NCI-H2081 treated with DMSO at 0.1 percent for 48 hours (cell line): ENCODE data around the gene ACHE.

Source experiments
- DNase-seq: peaks from one replicate; lab custom pipeline; 2025; lab: John Stamatoyannopoulos, UW

Gene ACHE

GRCh38 chr7:100884736-100885439, 10.8 kb downstream of the ACHE start:
- DNase-seq = no peak

- DNase-seq = no peak
Measured at GRCh38 chr7:100882785-100883526, 12.7 kb downstream of the ACHE start.

GRCh38 chr7:100882201-100882600, 13.5 kb downstream of the ACHE start:
- no peak for DNase-seq

GRCh38 chr7:100881136-100881535, 14.6 kb downstream of the ACHE start:
- no peak for DNase-seq

DNA sequence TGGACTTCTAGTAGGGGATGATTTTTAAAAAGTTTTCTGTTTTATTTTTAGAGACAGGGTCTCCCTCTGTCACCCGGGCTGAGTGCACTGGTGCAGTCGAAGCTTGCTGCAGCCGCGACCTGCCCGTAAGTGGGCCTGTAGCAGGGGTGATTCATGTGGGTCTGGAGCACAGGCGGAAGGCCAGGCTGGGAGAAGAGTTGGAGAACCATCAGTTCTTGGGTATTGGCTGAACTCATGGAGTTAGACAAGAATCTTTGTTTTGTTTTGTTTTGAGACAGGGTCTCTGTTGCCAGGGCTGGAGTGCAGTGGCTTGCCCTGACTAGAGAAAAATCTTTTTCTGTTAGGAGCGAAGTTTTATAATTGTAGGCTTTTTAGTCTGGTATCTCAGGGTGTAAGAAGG, 15.0 kb downstream of the ACHE start:
- no peak for DNase-seq

GRCh38 chr7:100879685-100880261, 15.9 kb downstream of the ACHE start:
- DNase-seq = no peak

DNA sequence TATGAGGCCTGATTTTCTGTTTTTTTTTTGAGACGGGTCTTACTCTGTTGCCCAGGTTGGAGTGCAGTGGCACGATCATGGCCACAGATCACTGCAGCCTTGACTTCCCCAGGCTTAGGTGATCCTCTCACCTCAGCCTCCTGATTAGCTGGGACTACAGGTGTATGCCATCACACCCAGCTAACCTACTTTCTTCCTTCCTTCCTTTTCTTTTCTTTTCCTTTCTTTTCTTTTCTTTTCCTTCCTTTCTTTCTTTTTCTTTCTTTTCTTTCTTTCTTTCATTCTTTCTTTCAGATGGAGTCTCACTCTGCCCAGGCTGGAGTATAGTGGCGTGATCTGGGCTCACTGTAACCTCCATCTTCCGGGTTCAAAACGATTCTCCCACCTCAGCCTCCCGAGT, 17.0 kb downstream of the ACHE start:
- DNase-seq = no peak

DNA sequence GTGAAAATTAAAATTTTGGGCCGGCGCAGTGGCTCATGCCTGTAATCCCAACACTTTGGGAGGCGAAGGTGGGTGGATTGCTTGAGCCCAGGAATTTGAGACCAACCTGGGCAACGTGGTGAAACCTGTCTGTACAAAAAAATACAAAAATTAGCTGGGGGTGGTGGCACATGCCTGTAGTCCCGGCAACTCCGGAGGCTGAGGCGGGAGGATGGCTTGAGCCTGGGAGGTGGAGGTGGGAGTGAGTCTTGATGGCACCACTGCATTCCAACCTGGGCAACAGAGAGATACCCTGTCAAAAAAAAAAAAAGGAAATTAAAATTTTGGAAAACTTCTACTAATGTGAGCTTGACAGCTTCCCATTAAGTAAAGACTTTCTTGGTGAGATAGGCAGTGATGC, 17.7 kb downstream of the ACHE start:
- DNase-seq = no peak

DNA sequence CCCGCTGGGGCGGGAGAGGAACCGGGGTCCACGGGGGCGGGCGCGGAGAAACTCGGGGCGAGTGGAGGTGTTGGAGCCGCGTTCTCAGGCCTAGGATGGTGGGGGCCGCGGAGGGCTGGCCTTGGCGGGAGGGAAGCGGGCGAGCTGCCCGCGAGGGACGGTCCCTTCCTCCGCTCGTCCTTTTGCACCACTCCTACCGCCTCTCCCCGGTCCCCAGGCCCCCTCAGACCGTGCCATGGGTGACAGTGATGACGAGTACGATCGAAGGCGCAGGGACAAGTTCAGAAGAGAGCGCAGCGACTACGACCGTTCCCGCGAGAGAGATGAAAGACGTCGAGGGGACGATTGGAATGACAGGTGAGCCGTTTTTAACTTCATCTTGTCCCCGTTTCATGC, 20.3 kb downstream of the ACHE start:
- no peak for DNase-seq

DNA sequence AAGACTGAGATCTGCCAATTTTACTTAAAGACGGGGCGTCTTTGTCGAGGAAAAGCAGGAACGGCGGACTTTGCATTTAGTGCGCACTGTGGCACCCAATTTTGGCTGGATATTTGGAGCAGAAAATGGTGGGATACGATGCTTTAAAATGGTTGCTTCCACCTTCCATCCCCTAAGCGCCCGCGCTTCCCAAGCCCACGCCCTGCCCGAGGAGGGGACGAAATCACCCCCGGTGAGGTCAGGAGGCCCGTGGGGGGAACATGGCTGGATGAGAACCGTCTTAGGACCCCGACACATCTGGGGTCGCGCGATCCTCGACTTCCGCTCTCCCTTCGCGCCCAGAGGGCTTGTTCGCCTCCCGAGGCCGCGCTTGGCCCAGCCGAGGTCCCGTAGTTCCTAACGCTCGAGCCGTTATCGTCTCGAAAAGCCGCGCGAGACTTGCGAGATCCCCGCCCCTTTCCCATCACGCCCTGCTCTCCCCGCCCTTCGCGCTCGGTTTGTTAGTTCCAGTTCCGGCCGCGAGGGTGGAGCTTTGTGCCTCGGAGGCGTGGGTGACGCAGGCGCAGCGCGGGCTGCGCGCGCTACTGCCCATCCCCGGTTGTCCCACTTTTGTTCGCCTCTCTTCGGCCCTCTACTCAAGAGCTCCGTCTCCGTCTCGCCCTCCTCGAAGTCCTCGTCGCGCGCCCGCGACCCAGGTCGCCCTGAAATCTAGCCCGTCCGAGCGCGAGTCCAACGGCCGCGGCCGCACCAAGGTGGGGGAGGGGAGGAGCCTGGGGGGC, 20.9 kb downstream of the ACHE start, which contains the start of gene SRRT:
SRRT (plus strand) TSS at position 527 of the 779 bp plus-strand sequence. CDS start 488 bp downstream, outside the sequence.
- DNase-seq = peak; percentile 91

DNA sequence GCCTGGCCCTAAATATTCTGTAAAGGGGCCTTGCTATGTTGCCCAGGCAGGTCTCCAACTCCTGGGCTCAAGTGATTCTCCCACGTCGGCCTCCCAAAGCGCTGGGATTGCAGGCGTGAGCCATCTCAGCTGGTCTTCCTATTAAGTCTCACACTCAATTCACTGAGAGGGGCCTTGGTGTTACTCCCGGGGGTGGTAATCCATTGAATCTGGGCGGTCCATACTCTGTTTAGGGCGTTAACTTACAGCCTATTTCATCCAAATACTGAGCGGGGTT, 21.4 kb downstream of the ACHE start:
- DNase-seq = no peak

DNA sequence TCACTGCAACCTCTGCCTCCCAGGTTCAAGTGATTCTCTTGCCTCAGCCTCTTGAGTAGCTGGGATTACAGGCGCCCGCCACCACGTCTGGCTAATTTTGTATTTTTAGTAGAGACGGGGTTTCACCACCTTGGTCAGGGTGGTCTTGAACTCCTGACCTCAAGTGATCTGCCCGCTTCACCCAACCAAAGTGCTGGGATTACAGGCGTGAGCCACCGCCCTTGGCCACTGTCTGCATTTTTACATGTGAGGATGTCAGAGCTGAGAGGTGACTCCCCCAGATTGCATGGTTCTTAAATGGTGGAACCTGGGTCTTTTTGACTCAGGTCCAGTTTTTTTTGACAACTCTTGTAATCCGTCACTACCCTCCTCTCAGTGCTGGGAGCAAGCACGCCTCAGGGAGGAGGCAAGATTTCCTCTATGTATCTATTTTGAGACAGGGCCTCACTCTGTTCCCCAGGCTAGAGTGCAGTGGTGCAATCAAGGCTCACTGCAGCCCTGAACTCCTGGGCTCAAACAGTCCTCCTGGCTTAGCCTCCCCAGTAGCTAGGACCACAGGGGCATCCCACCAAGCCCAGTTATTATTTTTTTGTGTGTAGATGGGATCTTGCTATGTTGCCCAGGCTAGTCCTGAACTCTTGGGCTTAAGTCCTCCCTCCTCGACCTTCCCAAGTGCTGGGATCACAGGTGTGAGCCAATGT, 21.9 kb downstream of the ACHE start:
- no peak for DNase-seq

GRCh38 chr7:100867776-100868485, 27.8 kb downstream of the ACHE start:
- no peak for DNase-seq

DNA sequence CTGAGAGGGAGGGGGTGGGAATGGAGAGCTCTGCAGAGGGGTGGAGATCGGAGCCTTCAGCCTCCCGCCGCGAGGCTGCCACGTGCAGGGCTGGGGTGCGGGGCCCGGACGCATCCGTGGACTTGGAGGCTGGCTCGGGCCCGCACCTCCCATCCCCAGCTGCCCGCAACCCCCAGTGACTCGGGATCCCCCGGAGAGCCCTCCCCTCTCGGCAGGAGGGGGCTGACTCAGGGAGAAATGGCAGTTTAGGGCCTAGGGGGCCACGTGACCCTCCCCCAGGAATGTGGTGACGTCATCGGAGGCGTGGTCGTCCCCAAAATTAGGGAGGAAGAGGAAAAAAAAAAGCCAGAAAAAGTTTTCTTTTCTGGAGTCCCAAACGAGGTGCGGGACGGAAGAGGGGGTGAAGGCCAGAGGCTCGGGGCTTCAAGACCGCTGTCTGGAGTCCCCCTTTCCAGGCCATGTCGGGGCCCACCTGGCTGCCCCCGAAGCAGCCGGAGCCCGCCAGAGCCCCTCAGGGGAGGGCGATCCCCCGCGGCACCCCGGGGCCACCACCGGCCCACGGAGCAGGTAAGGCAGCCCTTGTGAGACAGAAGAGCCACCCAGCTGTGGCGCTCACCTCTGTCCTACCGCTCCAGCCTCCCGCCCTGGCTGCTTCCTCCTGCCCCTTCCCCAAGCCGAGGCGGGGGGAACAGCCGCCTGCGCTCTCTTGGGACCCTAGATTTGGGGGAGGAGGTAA, 28.5 kb downstream of the ACHE start, which contains the start of gene TRIP6:
TRIP6 (plus strand) TSS at position 348 of the 736 bp plus-strand sequence; CDS start at position 459, 111 bp downstream.
- DNase-seq = no peak

DNA sequence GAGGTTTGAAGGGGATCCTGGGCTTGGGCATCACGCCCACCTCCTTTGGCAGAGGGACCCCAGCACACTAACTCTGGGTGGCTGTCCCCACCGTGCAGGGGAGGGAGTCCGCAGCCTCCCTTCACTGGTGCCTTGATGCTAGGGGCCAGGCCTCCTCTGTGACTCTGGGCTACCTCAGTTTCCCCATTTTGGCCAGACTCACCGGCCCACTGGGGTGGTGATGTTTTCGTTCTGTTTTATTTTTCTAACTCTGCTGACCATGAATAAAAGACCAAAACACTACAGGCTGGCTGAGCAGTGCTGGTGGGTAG, 29.0 kb downstream of the ACHE start:
- no peak for DNase-seq

DNA sequence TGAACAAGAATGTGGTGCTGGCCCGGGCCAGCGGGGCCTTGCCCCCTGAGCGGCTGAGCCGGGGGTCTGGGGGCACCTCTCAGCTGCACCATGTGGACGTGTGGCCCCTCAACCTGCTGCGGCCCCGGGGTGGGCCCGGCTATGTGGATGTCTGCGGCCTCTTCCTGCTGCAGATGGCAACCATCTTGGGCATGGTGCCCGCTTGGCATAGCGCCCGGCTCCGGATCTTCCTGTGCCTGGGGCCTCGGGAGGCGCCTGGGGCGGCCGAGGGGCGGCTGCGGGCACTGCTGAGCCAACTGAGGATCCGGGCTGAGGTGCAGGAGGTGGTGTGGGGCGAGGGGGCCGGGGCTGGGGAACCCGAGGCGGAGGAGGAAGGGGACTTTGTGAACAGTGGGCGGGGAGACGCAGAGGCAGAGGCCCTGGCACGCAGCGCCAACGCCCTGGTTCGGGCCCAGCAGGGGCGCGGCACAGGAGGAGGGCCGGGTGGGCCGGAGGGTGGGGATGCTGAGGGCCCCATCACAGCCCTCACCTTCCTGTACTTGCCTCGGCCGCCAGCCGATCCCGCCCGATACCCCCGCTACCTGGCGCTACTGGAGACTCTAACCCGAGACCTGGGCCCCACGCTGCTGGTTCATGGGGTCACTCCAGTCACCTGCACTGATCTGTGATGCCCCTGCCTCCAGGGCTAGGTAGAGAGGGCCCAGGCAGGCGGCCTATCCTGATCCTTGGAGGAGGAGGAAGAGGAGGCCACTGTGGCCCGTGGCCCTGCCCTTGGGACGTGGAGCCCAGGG, 29.6 kb downstream of the ACHE start:
- no peak for DNase-seq

- no peak for DNase-seq
Measured at GRCh38 chr7:100865372-100865911, 30.2 kb downstream of the ACHE start.

DNA sequence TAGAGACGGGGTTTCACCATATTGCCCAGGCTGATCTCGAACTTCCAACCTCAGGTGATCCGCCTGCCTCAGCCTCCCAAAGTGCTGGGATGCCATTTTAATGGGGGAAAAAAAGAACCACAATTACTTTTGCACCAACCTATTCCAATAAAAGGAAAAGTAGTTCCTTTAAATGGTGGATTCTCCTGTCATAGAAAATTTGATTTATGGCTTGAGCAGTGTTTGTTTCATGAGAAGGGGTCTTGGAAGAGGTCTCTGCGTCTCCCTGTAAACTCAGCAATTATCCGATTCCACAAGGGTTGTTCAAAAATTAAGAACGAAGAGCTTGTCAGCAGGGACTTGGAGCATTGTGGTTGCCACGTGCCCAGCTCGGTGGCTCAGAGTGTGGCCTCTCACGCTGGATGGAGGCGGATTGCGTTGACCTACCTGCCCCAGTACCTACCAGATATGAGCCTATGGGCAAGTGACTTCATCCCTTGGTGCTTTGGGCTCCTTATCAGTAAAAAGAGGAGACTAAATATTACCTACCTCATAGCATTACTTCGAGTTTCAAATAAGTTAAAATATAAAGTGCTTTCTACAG, 31.3 kb downstream of the ACHE start:
- no peak for DNase-seq

- DNase-seq = no peak
Measured at GRCh38 chr7:100863406-100863950, 32.2 kb downstream of the ACHE start.
